ENCODE results near the gene AAMP.

Gene AAMP

DNA sequence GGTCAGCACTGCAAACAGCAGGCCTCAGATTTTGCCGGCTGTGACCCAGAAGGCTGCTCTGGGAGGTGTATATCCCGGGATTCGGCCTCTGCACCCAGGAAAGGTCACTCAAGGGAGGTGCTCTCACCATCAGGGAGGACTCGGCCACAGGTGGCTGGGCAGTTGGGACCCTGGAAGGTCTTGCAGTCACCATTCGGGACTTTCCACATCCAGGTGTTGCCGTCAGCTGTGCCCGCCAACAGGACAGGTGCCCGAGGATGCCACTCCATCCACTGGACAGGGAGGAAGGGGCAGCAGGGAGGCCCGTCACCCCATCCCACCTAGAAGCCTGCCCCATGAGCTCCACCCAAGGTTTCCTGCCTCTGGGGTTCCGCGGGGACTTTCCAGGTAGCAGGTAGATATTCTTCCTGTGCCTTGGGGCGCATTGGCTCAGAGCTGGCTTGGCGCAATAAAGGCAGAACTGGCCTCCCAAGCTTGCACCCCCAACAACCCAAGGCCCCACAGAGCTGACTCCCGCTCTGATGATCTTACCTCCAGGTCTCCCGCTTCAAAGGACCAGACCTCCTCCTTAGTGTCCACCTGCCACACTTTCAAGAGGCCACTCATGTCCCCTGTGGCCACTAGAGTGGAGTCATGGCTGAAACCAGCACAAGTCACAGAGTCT lies 3.5 kb downstream of the AAMP start:
- no peak for TF ChIP-seq ZBTB7A (IDR thresholded peaks at IDR 0.05; ENCODE audit: low read depth)
- TF ChIP-seq, protein P1, sequence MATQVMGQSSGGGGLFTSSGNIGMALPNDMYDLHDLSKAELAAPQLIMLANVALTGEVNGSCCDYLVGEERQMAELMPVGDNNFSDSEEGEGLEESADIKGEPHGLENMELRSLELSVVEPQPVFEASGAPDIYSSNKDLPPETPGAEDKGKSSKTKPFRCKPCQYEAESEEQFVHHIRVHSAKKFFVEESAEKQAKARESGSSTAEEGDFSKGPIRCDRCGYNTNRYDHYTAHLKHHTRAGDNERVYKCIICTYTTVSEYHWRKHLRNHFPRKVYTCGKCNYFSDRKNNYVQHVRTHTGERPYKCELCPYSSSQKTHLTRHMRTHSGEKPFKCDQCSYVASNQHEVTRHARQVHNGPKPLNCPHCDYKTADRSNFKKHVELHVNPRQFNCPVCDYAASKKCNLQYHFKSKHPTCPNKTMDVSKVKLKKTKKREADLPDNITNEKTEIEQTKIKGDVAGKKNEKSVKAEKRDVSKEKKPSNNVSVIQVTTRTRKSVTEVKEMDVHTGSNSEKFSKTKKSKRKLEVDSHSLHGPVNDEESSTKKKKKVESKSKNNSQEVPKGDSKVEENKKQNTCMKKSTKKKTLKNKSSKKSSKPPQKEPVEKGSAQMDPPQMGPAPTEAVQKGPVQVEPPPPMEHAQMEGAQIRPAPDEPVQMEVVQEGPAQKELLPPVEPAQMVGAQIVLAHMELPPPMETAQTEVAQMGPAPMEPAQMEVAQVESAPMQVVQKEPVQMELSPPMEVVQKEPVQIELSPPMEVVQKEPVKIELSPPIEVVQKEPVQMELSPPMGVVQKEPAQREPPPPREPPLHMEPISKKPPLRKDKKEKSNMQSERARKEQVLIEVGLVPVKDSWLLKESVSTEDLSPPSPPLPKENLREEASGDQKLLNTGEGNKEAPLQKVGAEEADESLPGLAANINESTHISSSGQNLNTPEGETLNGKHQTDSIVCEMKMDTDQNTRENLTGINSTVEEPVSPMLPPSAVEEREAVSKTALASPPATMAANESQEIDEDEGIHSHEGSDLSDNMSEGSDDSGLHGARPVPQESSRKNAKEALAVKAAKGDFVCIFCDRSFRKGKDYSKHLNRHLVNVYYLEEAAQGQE (IDR thresholded peaks at IDR 0.05; ENCODE audit: low read depth) = no peak
- TF ChIP-seq RAD21 (IDR thresholded peaks at IDR 0.05; ENCODE audit: low read depth) = no peak
- no peak for TF ChIP-seq CREB1 (IDR thresholded peaks at IDR 0.05; ENCODE audit: low read depth)
- no peak for TF ChIP-seq EGR1 (IDR thresholded peaks at IDR 0.05)
- TF ChIP-seq NFIC (IDR thresholded peaks at IDR 0.05) = no peak
- TF ChIP-seq TCF12 (IDR thresholded peaks at IDR 0.05; ENCODE audit: low read depth) = no peak
- no peak for TF ChIP-seq TEAD4 (IDR thresholded peaks at IDR 0.05)
- TF ChIP-seq YY1 (IDR thresholded peaks at IDR 0.05; ENCODE audit: low read depth) = no peak
- TF ChIP-seq FOXM1 (IDR thresholded peaks at IDR 0.05; ENCODE audit: borderline replicate concordance, low read depth) = no peak
- no peak for TF ChIP-seq USF1 (IDR thresholded peaks at IDR 0.05)
- no peak for TF ChIP-seq EP300 (IDR thresholded peaks at IDR 0.05; ENCODE audit: borderline replicate concordance)
- TF ChIP-seq TAF1 (IDR thresholded peaks at IDR 0.05; ENCODE audit: low read depth) = no peak
- TF ChIP-seq MAX (IDR thresholded peaks at IDR 0.05) = no peak
- TF ChIP-seq CEBPB (IDR thresholded peaks at IDR 0.05) = no peak

- TF ChIP-seq ZBTB7A (IDR thresholded peaks at IDR 0.05; ENCODE audit: low read depth) = no peak
- no peak for TF ChIP-seq EP300 (IDR thresholded peaks at IDR 0.05; ENCODE audit: borderline replicate concordance)
- TF ChIP-seq, protein P1 (IDR thresholded peaks at IDR 0.05; ENCODE audit: low read depth) = no peak
- TF ChIP-seq EGR1 (IDR thresholded peaks at IDR 0.05) = no peak
- TF ChIP-seq YY1 (IDR thresholded peaks at IDR 0.05; ENCODE audit: low read depth) = no peak
- TF ChIP-seq TEAD4 (IDR thresholded peaks at IDR 0.05) = no peak
- TF ChIP-seq TCF12 (IDR thresholded peaks at IDR 0.05; ENCODE audit: low read depth) = no peak
- no peak for TF ChIP-seq TAF1 (IDR thresholded peaks at IDR 0.05; ENCODE audit: low read depth)
Observed at GRCh38 chr2:218265626-218266025, 4.3 kb downstream of the AAMP start.

DNA sequence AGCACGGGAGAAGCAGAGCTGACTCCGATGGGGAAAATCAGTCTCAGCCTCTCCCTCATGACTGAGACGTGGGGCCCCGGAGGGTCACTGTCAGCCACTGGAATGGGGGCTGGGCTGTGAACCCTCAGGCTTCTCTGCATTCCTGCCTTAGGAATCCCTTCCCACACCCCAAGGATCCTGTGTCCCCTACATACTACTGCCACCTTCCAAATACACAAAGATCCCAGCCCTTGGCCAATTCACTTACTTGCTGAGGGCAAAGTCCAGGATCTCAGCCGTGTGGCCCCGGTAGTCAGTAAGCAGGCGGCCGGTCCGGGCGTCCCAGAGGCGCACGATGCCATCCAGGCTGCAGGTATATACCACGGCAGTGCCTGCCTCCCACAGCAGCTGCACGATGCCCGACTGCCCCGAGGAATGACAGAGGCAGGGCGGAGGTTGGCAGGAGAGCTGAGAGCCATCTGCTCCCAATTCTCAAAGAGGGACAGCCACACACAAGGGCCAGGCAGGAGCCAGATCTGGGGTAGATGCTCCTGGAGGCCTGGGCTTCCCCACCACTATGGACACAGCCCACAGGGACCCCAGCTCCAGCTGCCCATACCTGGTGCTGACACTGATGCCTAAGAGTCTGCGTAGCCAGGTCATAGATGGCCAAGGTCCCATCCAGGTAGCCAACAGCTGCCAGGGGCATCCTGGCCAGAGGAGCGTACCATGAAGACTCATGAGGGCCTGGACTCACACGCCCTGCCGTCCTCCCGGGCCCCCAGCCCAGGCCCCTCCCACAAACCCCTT lies 5.0 kb downstream of the AAMP start:
- TF ChIP-seq FOXM1 (IDR thresholded peaks at IDR 0.05; ENCODE audit: borderline replicate concordance, low read depth) = no peak
- no peak for TF ChIP-seq CEBPB (IDR thresholded peaks at IDR 0.05)
- TF ChIP-seq TCF12 (IDR thresholded peaks at IDR 0.05; ENCODE audit: low read depth) = no peak

DNA sequence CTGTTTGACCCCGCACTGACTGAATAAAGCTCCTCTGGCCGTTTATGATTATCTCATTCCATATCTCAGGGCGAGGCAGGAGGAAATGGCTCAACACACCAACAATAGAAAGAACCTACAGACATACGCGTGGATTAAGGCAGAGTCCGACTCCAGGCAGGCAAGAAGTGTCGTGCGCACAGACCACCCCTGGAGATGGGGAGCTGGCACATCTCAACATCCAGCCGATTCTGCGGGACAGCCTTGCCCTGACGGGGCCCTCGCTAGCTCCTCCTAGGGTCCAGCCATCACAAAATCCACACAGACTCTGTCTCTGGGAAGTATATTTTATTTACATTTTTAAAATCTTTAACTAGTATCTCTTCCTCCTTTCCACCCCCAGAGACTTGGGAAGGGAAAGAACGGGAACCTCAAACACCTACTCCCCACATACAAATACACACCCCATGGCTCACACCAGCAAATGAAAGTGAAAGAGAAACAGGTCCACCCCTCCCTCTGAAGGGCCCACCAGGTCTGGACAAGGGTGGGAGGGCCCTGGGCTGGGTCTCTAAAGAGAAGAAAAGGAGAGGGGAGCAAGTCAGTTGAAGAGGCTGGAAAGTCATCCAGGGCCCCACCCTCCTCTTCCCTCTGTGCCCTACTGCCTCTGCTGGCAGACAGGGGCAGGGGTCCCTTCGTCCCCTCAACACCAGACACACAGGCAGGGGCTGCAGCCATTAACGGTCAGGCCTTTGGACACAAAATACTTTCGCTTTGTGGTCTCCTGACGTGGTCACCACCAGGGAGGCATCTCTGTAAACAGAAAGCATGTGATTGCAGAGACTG lies 5.9 kb downstream of the AAMP start:
- no peak for TF ChIP-seq NFIC (IDR thresholded peaks at IDR 0.05)
- no peak for TF ChIP-seq USF1 (IDR thresholded peaks at IDR 0.05)
- TF ChIP-seq EGR1 (IDR thresholded peaks at IDR 0.05) = no peak
- no peak for TF ChIP-seq ZBTB7A (IDR thresholded peaks at IDR 0.05; ENCODE audit: low read depth)
- TF ChIP-seq RAD21 (IDR thresholded peaks at IDR 0.05; ENCODE audit: low read depth) = no peak
- TF ChIP-seq TEAD4 (IDR thresholded peaks at IDR 0.05) = no peak
- no peak for TF ChIP-seq CEBPB (IDR thresholded peaks at IDR 0.05)
- no peak for TF ChIP-seq EP300 (IDR thresholded peaks at IDR 0.05; ENCODE audit: borderline replicate concordance)
- TF ChIP-seq MAX (IDR thresholded peaks at IDR 0.05) = no peak
- TF ChIP-seq FOXM1 (IDR thresholded peaks at IDR 0.05; ENCODE audit: borderline replicate concordance, low read depth) = no peak
- TF ChIP-seq TAF1 (IDR thresholded peaks at IDR 0.05; ENCODE audit: low read depth) = no peak
- TF ChIP-seq, protein P1 (IDR thresholded peaks at IDR 0.05; ENCODE audit: low read depth) = no peak
- no peak for TF ChIP-seq TCF12 (IDR thresholded peaks at IDR 0.05; ENCODE audit: low read depth)
- no peak for TF ChIP-seq CREB1 (IDR thresholded peaks at IDR 0.05; ENCODE audit: low read depth)
